MG63 (cell line): ENCODE data around the gene UVSSA. TPM values are rescaled to one million over a fixed set of nuclear protein-coding genes. Genes with fewer than 3 reads are reported as not detected.

Experiments used
- DNase-seq: peaks from one replicate; pipeline ENCODE4 v3.0.0-alpha.2; 2020
- H3K27me3 ChIP-seq: fragments of 250-450 bp; sonication (Bioruptor Pico); 2 replicates; pipeline ENCODE4 v1.5.1; 2020; ENCODE audit warnings: mild to moderate bottlenecking, moderate library complexity
- H3K36me3 ChIP-seq: fragments of 250-450 bp; sonication (Bioruptor Pico); 2 replicates; pipeline ENCODE4 v1.5.1; 2020; ENCODE audit warnings: mild to moderate bottlenecking, moderate library complexity
- H3K4me3 ChIP-seq: fragments of 250-450 bp; sonication (Bioruptor Pico); 2 replicates; pipeline ENCODE4 v1.5.1; 2020; ENCODE audit warnings: mild to moderate bottlenecking, moderate library complexity
- H3K9me3 ChIP-seq: fragments of 250-450 bp; sonication (Bioruptor Pico); 2 replicates; pipeline ENCODE4 v1.5.1; 2020; ENCODE audit warnings: mild to moderate bottlenecking, moderate library complexity
- total RNA-seq: library from RNA; depleted of rRNA; stranded (reverse); fragments of >200 nt; shearing (Covaris generic); gene quantifications from 2 replicates; pipeline ENCODE4 v1.2.3, GENCODE V29; 2014; ENCODE audit warnings: low replicate concordance

Gene UVSSA
- total RNA-seq, 1 experiment from 2014 or later: 1.2 TPM

GRCh38 chr4:1410491-1411325, 63.7 kb downstream of the UVSSA start:
- peaks cover 28% of the 10 kb centered on the region for H3K27me3 ChIP-seq
- H3K36me3 ChIP-seq: no peaks in the 10 kb centered on the region
- H3K4me3 ChIP-seq: no peak overlapping the region
- no peaks in the 10 kb centered on the region for H3K9me3 ChIP-seq
- peak; percentile 26 for DNase-seq

- H3K27me3 ChIP-seq: peaks cover 26% of the 10 kb centered on the region
- DNase-seq: no peak
- no peaks in the 10 kb centered on the region for H3K9me3 ChIP-seq
- no peak overlapping the region for H3K4me3 ChIP-seq
- no peaks in the 10 kb centered on the region for H3K36me3 ChIP-seq
Observed at GRCh38 chr4:1411436-1412375, 64.7 kb downstream of the UVSSA start.

- no peak for DNase-seq
- no peak overlapping the region for H3K4me3 ChIP-seq
- peaks cover 18% of the 10 kb centered on the region; the same call in 1 of the 2 replicates for H3K27me3 ChIP-seq
- no peaks in the 10 kb centered on the region for H3K36me3 ChIP-seq
- H3K9me3 ChIP-seq: no peaks in the 10 kb centered on the region
Observed at GRCh38 chr4:1412376-1413203, 65.6 kb downstream of the UVSSA start.

- no peaks in the 10 kb centered on the region for H3K9me3 ChIP-seq
- peaks cover 15% of the 10 kb centered on the region; the same call in 1 of the 2 replicates for H3K27me3 ChIP-seq
- no peak overlapping the region for H3K4me3 ChIP-seq
- no peak for DNase-seq
- no peaks in the 10 kb centered on the region for H3K36me3 ChIP-seq
Observed at GRCh38 chr4:1413204-1413663, 66.2 kb downstream of the UVSSA start.

GRCh38 chr4:1413687-1414479, 66.9 kb downstream of the UVSSA start:
- Histone ChIP-seq H3K36me3 (no peaks in the 10 kb centered on the region), H3K9me3 (no peaks in the 10 kb centered on the region), H3K27me3 (peaks cover 9% of the 10 kb centered on the region; the same call in 1 of the 2 replicates), H3K4me3 (no peak overlapping the region)
- DNase-seq: no peak

GRCh38 chr4:1414831-1415680, 68.0 kb downstream of the UVSSA start:
- Histone ChIP-seq H3K36me3 (no peaks in the 10 kb centered on the region), H3K9me3 (no peaks in the 10 kb centered on the region), H3K27me3 (peaks cover 8% of the 10 kb centered on the region; the same call in 1 of the 2 replicates), H3K4me3 (no peak overlapping the region)
- DNase-seq: no peak

GRCh38 chr4:1415681-1415981, 68.6 kb downstream of the UVSSA start:
- Histone ChIP-seq H3K36me3 (no peaks in the 10 kb centered on the region), H3K4me3 (no peak overlapping the region), H3K27me3 (peaks cover 8% of the 10 kb centered on the region; the same call in 1 of the 2 replicates), H3K9me3 (no peaks in the 10 kb centered on the region)
- DNase-seq: no peak

- H3K4me3 ChIP-seq: no peak overlapping the region
- peaks cover 8% of the 10 kb centered on the region; the same call in 1 of the 2 replicates for H3K27me3 ChIP-seq
- H3K36me3 ChIP-seq: no peaks in the 10 kb centered on the region
- DNase-seq: no peak
- no peaks in the 10 kb centered on the region for H3K9me3 ChIP-seq
Observed at GRCh38 chr4:1416051-1416947, 69.3 kb downstream of the UVSSA start.

GRCh38 chr4:1416948-1417260, 69.9 kb downstream of the UVSSA start:
- DNase-seq: no peak
- no peaks in the 10 kb centered on the region for H3K9me3 ChIP-seq
- H3K4me3 ChIP-seq: no peak overlapping the region
- H3K27me3 ChIP-seq: peaks cover 8% of the 10 kb centered on the region; the same call in 1 of the 2 replicates
- H3K36me3 ChIP-seq: no peaks in the 10 kb centered on the region

GRCh38 chr4:1417522-1418390, 70.7 kb downstream of the UVSSA start:
- Histone ChIP-seq H3K4me3 (no peak overlapping the region), H3K27me3 (peaks cover 12% of the 10 kb centered on the region; the same call in 1 of the 2 replicates), H3K9me3 (no peaks in the 10 kb centered on the region), H3K36me3 (no peaks in the 10 kb centered on the region)
- no peak for DNase-seq

GRCh38 chr4:1418494-1419285, 71.7 kb downstream of the UVSSA start:
- no peaks in the 10 kb centered on the region for H3K36me3 ChIP-seq
- H3K9me3 ChIP-seq: no peaks in the 10 kb centered on the region
- H3K27me3 ChIP-seq: peaks cover 5% of the 10 kb centered on the region; the same call in 1 of the 2 replicates
- no peak overlapping the region for H3K4me3 ChIP-seq
- no peak for DNase-seq

- DNase-seq: no peak
Observed at GRCh38 chr4:1419708-1420107, 72.7 kb downstream of the UVSSA start.

GRCh38 chr4:1421657-1422056, 74.6 kb downstream of the UVSSA start:
- no peak overlapping the region for H3K4me3 ChIP-seq
- no peaks in the 10 kb centered on the region for H3K9me3 ChIP-seq
- H3K27me3 ChIP-seq: peaks cover 14% of the 10 kb centered on the region
- H3K36me3 ChIP-seq: no peaks in the 10 kb centered on the region
- no peak for DNase-seq

More at GRCh38 chr4:1419708-1420107, 72.7 kb downstream of the UVSSA start:
- H3K36me3 ChIP-seq: no peaks in the 10 kb centered on the region
- H3K9me3 ChIP-seq: no peaks in the 10 kb centered on the region
- H3K4me3 ChIP-seq: no peak overlapping the region
- H3K27me3 ChIP-seq: peaks cover 7% of the 10 kb centered on the region; the same call in 1 of the 2 replicates
